GM21447 (cell line): ENCODE results near the gene UGT1A8.
"Not testable (repeated sequence)": the region's sequence is repeated elsewhere in the genome, so short reads cannot be mapped to it uniquely, and the experiment has no call there.

ENCODE experiments used
- ATAC-seq: cut with Tn5 transposase; IDR thresholded peaks from one replicate; pipeline ENCODE4 v1.9.1; 2021; ENCODE audit not compliant: unreplicated experiment

The UGT1A8 gene

DNA sequence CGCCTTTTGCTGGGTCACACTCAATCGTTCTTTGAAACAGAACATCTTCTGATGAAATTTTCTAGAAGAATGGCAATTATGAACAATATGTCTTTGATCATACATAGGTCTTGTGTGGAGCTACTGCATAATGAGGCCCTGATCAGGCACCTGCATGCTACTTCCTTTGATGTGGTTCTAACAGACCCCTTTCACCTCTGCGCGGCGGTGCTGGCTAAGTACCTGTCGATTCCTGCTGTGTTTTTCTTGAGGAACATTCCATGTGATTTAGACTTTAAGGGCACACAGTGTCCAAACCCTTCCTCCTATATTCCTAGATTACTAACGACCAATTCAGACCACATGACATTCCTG, 95.8 kb downstream of the UGT1A8 start:
- no peak for ATAC-seq

DNA sequence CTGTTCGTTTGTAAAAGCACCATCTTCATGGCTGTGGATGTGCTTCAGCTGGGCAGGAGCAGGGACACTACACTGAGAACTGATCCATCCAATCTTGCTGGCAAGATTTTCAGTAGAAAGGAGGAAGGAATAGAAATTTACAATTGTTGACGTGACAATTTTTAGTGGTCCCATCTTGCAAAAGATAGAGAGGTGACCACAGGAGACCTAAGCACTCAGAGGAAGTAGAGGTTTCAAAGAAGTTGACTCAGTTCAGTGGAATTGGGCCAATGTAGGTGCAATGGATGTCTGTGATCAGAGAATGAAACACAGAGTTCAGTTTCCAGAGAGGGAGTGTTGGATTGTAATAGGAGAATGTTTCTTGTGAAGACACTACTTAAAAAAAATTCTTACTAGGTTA, 96.7 kb downstream of the UGT1A8 start:
- no peak for ATAC-seq

DNA sequence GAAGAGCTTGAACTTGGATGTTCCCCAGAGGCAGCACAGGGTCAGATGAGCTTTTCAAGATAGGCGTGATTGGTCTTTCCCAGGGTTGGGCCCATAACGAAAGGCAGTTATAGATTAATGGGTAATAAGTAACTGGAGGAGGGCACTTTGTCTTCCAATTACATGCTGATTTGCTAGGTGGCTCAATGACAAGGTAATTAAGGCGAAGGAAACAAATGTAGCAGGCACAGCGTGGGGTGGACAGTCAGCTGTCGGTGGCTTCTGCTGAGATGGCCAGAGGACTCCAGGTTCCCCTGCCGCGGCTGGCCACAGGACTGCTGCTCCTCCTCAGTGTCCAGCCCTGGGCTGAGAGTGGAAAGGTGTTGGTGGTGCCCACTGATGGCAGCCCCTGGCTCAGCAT, 101.1 kb downstream of the UGT1A8 start, which contains the start of gene UGT1A4:
UGT1A4 (plus strand) TSS at position 185 of the 400 bp plus-strand sequence; CDS start at position 270, 85 bp downstream.
- no peak for ATAC-seq

DNA sequence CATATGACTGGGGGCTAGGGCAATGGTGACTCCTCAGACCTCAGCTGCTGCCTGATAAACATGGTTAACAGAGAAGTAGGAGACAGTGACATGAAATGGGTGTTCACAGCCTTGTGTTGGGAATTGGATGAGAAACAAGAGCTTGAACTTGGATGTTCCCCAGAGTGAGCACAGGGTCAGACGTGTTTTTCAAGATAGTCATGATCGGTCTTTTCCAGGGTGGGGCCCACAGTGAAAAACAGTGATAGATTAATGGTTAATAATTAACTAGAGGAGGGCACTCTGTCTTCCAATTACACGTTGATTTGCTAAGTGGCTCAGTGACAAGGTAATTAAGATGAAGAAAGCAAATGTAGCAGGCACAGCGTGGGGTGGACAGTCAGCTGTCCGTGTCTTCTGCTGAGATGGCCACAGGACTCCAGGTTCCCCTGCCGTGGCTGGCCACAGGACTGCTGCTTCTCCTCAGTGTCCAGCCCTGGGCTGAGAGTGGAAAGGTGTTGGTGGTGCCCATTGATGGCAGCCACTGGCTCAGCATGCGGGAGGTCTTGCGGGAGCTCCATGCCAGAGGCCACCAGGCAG, 111.4 kb downstream of the UGT1A8 start, which contains the start of gene UGT1A3:
UGT1A3 (plus strand) TSS at position 320 of the 579 bp plus-strand sequence; CDS start at position 405, 85 bp downstream.
- no peak for ATAC-seq

DNA sequence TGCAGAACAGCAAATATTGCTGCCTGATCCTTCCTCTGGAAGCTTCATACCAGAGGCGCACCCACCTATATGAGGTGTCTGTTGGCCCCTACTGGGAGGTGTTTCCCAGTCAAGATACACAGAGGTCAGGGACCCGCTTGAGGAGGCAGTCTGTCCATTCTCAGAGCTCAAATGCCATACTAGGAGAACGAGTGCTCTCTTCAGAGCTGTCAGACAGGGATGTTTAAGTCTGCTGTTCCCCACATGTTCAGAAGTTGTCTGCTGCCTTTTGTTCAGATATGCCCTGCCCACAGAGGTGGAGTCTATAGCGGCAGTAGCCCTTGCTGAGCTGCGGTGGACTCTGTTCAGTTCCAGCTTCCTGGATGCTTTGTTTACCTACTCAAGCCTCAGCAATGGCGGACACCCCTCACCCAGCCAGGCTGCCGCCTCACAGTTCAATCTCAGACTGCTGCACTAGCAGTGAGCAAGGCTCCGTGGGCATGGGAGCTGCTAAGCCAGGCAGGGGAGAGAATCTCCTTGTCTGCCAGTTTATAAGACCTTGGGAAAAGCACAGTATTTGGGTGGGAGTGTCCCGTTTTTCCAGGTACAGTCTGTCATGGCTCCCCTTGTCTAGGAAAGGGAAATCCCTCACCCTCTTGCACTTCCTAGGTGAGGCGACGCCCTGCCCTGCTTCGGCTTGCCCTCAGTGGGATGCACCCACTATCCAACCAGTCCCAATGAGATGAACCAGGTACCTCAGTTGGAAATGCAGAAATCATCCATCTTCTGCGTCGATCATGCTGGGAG, 119.6 kb downstream of the UGT1A8 start:
- not testable (repeated sequence) for ATAC-seq

DNA sequence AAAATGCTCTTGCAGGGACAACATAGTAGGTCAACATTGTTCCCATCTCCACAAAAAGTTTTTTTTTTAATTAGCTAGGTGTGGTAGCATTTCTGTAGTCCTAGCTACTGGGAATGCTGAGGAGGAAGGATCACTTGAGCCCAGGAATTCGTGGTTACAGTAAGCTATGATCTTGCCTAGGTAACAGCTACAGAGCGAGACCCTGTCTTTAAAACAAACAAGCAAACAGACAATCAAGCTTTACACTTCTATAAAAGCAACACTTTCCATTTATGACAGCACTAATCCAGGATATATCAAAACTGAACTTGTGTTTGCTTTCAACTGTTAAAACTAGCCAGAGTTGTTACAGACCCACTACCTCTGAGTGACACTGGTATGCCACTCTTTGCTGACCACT, 123.4 kb downstream of the UGT1A8 start:
- no peak for ATAC-seq

DNA sequence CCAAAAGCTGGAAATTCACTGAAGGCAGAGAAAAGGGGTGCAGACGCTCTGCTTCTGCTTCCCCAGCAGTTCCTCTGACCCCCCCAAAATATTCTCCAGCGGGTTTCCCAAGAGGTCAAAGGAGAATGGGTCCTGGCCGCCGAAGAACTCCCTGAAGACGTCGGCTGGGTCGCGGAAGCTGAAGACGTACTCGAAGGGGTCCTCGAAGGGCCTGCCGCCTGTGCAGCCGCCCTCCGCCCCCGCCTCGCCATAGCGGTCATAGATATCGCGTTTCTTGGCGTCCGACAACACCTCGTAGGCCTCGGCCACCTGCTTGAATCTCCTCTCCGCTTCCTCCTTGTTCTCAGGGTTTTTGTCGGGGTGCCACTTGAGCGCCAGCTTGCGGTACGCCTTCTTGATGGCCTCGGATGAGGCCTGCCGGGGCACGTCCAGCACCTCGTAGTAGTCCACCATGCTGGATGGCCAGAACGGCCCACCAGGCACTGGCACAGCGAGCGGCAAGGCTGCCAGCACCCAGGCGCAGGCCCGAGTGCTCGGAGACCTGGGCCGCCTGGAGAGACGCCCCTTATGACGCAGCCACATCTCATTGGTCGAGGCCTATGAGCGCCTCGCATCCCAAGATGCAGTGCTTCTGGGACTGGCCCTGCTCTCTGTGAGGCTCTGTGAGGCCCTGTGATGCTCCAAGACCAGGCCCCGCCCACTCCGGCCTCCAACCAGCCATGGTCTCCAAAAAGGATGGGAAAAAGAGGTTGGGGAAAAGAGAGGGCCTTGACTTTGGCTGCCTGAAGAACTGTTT, 126.2 kb downstream of the UGT1A8 start:
- no peak for ATAC-seq

DNA sequence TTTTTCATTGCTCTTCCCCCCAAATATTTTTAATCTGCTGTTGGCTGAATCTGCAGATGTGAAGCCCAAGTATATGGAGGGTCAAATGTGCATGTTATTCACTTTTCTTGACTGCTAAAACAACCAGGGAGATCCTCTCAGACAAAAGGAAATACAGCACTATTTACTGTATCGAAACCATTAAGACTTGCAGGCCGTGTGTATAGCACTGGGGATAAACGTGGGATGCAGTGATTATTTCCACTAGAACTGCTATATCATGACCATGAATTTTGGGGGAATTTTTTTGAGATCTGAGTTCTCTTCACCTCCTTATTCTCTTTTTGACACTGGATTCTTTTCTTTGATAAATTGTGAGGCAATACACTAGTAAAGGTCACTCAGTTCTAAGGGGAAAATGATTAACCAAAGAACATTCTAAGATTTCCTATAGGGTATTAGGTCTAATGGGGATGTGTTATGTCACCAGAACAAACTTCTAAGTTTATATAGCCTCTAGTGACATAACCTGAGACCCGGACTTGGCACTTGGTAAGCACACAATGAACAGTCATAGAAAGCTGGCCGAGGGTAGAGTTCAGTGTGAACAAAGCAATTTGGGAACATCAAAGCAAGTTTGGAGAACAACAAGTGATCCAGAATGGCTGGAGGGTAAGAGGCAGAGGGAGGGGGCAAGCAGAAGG, 127.8 kb downstream of the UGT1A8 start:
- ATAC-seq: no peak

DNA sequence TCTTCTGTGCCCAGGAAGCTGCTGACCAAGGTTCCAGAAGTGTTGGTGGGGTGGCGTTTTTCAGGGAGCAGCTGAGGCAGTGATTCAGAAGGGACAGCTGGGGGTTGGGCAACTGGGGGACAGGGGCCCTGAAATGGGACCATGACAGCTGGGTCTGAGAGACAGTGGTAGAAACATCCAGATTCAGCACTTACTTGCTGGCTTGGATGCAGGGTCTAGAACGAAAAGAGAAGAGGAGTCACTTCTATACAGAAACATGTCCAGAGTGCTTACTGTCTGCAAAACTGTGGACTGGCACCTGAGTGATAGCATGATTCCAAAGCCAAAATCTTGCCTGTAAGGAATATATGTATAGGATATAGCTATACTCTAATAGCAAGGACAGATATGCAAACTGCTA, 128.4 kb downstream of the UGT1A8 start:
- not testable (repeated sequence) for ATAC-seq

DNA sequence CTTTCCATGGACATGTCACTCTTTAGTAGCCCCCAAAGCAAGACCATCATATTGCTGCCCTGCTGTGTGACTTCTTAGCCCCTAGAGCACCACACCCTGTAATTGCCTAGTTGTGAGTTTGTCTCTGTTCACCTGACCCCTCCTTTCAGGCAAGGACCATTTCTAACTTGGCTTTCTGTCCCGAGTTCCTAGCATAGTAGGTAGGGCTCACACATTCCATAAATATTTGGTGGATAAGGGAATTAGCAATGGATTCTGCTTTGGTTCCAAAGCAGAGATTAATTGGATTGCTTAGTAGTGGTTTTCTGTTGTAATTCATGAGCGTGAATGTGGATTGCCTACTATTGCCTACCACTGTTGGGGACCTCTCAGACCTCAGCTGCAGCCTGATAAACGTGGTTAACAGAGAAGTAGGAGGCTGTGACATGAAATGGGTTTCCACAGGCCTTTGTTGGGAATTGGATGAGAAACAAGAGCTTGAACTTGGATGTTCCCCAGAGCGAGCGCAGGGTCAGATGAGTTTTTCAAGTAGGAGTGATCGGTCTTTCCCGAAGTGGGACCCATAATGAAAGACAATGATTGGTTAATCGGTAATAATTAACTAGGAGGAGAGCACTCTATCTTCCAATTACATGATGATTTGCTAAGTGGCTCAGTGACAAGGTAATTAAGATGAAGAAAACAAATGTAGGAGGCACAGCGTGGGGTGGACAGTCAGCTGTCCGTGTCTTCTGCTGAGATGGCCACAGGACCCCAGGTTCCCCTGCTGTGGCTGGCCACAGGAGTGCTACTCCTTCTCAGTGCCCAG, 129.2 kb downstream of the UGT1A8 start:
- ATAC-seq: no peak

DNA sequence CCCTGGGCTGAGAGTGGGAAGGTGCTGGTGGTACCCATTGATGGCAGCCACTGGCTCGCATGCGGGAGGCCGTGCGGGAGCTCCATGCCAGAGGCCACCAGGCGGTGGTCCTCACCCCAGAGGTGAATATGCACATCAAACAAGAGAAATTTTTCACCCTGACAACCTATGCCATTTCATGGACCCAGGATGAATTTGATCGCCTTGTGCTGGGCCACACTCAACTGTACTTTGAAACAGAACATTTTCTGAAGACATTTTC, 129.8 kb downstream of the UGT1A8 start:
- no peak for ATAC-seq

DNA sequence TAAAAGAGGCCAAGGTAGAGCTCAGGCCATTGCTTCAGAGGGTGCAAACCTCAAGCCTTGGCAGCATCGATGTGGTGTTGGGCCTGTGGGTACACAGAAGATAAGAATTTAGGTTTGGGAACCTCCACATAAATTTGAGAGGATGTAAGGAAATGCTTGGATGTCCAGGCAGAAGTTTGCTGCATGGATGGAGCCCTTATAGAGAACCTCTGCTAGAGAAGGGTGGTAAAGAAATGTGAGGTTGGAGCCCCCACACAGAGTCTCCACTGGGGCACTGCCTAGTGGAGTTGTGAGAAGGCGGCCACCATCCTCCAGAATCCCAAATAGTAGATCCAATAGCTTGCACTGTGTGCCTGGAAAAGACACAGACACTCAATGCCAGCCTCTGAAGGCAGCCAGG, 133.3 kb downstream of the UGT1A8 start:
- not testable (repeated sequence) for ATAC-seq

DNA sequence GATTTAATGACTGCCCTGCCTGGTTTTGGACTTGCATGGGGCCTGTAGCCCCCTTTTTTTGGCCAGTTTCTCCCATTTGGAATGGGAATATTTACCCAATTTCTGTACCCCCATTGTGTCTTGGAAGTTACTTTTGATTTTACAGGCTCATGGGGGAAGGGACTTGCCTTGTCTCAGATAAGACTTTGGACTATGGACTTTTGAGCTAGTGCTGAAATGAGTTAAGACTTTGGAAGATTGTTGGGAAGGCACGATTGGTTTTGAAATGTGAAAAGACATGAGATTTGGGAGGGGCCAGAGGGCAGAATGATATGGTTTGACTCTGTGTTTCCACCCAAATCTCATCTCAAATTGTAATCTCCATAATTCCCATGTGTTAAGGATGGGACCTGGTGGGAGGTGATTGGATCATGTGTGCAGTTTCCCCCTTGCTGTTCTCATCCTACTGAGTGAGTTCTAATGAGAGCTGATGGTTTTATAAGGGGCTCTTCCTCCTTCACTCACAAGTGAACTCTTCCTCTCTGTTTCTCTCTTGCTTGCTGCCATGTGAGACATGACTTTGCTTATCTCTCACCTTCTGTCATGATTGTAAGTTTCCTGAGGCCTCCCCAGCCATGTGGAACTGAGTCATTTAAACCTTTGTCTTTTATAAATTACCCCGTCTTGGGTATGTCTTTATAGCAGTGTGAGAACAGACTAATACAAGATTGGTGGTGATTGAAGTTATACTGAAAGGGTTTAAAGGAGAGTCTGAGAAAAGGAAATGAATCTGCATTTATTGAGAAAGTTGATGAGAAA, 134.0 kb downstream of the UGT1A8 start:
- not testable (repeated sequence) for ATAC-seq

DNA sequence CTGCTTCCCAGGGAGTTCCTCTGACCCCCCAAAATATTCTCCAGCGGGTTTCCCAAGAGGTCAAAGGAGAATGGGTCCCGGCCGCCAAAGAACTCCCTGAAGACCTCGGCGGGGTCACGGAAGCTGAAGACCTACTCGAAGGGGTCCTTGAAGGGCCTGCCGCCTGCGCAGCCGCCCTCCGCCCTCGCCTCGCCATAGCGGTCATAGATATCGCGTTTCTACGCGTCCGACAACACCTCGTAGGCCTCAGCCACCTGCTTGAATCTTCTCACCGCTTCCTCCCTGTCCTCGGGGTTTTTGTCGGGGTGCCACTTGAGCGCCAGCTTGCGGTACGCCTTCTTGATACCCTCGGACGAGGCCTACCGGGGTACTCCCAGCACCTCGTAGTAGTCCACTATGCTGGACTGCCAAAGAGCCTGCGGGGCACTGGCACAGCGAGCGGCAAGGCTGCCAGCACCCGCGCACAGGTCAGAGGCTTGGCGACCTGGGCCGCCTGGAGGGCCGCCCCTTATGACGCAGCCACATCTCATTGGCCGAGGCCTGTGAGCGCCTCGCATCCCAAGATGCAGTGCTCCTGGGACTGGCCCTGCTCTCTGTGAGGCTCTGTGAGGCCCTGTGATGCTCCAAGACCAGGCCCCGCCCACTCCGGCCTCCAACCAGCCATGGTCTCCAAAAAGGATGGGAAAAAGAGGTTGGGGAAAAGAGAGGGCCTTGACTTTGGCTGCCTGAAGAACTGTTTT, 137.6 kb downstream of the UGT1A8 start:
- no peak for ATAC-seq

DNA sequence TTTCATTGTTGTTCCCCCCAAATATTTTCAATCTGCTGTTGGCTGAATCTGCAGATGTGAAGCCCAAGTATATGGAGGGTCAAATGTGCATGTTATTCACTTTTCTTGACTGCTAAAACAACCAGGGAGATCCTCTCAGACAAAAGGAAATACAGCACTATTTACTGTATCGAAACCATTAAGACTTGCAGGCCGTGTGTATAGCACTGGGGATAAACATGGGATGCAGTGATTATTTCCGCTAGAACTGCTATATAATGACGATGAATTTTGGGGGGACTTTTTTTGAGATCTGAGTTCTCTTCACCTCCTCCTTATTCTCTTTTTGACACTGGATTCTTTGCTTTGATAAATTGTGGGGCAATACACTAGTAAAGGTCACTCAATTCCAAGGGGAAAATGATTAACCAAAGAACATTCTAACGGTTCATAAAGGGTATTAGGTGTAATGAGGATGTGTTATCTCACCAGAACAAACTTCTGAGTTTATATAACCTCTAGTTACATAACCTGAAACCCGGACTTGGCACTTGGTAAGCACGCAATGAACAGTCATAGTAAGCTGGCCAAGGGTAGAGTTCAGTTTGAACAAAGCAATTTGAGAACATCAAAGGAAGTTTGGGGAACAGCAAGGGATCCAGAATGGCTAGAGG, 139.1 kb downstream of the UGT1A8 start:
- ATAC-seq: no peak

DNA sequence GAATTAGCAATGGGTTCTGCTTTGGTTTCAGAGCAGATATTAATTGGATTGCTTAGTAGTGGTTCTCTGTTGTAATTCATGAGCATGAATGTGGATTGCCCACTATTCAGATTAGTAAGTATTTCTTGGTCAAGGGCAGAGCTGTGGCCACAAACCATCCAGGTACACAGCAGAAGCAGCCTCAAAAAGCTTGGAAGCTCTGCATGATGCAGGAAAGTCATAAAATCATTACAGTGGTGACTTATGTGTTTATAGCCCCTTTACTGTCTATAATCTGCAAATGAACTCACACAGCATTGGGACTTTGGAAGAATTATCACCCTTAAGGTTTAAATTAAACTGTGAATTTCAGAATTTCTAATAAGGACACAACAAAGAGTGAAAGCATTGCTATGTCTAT, 140.7 kb downstream of the UGT1A8 start:
- ATAC-seq: no peak

DNA sequence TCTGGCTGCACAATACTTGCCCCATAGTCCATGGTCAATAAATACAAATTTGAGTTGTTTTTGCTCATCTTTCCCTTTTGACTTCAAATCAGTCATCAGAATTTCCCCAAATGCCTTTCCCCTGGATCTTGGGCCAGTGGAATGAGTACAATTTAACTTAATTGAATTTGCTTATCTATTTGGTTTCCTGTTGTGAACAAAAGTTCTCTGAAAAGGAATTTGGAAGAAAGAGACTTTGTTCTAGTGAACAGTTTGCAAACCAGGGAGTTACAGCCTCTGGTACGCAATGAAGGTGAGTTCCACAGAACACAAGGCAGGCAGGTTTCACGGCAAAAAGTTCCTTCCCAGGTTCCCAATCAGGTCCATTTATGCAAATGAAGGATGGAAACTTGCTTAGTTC, 141.4 kb downstream of the UGT1A8 start:
- no peak for ATAC-seq

DNA sequence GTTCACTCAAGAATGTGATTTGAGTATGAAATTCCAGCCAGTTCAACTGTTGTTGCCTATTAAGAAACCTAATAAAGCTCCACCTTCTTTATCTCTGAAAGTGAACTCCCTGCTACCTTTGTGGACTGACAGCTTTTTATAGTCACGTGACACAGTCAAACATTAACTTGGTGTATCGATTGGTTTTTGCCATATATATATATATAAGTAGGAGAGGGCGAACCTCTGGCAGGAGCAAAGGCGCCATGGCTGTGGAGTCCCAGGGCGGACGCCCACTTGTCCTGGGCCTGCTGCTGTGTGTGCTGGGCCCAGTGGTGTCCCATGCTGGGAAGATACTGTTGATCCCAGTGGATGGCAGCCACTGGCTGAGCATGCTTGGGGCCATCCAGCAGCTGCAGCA, 142.6 kb downstream of the UGT1A8 start, which contains the start of gene UGT1A1:
UGT1A1 (plus strand) TSS at position 228 of the 400 bp plus-strand sequence; CDS start at position 246, 18 bp downstream.
- ATAC-seq: no peak
